Lower leg skin (tissue), 3 donors: ENCODE results near the gene BLOC1S3.

Source experiments
- POLR2A ChIP-seq, 2 donors: fragments of 450-650 bp; IDR thresholded peaks; one replicate each; pipeline ENCODE4 v1.6.1; 2016 to 2017; ENCODE audit warnings: antibody characterized with exemption in 2 of 2, mild to moderate bottlenecking in 1 of 2, moderate library complexity in 1 of 2
- TF ChIP-seq, protein P1 (sequence below), 3 donors: fragments of 450-650 bp; IDR thresholded peaks; one replicate each; pipeline ENCODE4 v1.5.1; 2016; ENCODE audit warnings: antibody characterized with exemption in 3 of 3, mild to moderate bottlenecking in 3 of 3, moderate library complexity in 2 of 3

DNA sequence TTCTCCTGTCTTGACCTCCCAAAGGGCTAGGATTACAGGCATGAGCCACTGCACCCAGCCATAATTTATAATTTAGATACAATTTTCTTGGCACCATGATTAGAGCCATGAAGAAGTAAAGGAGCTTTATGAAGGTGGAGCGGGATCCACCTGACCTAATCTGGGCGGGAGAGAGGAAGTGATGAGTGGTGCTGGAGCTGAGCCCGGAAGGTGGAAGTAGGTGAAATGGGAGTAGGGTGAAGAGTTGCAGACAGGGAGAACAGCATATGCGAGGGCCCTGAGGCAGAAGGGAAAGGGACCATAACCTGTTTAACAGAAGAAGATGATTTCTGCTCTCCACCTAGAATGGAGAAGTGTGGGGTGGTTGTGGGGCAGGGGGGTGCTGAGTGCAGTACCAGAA lies 4.2 kb downstream of the BLOC1S3 start:
- TF ChIP-seq, protein P1, sequence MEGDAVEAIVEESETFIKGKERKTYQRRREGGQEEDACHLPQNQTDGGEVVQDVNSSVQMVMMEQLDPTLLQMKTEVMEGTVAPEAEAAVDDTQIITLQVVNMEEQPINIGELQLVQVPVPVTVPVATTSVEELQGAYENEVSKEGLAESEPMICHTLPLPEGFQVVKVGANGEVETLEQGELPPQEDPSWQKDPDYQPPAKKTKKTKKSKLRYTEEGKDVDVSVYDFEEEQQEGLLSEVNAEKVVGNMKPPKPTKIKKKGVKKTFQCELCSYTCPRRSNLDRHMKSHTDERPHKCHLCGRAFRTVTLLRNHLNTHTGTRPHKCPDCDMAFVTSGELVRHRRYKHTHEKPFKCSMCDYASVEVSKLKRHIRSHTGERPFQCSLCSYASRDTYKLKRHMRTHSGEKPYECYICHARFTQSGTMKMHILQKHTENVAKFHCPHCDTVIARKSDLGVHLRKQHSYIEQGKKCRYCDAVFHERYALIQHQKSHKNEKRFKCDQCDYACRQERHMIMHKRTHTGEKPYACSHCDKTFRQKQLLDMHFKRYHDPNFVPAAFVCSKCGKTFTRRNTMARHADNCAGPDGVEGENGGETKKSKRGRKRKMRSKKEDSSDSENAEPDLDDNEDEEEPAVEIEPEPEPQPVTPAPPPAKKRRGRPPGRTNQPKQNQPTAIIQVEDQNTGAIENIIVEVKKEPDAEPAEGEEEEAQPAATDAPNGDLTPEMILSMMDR (IDR thresholded peaks at IDR 0.05), result no peak
- TF ChIP-seq POLR2A (IDR thresholded peaks at IDR 0.05), result no peak
